Sigmoid colon (tissue), 3 donors: ENCODE measurements around the gene STAM2.

Source experiments
- POLR2A ChIP-seq, 2 donors: fragments of 450-650 bp; IDR thresholded peaks; one replicate each; pipeline ENCODE4 v1.6.1; 2016; ENCODE audit warnings: antibody characterized with exemption in 2 of 2, mild to moderate bottlenecking in 2 of 2, moderate library complexity in 2 of 2
- TF ChIP-seq, protein P1 (sequence below), 4 experiments: fragments of 450-650 bp in 3 of 4; fragments of 200-600 bp in 1 of 4; IDR thresholded peaks; one replicate each; pipeline ENCODE4 v1.5.1; 2016 to 2019; ENCODE audit warnings: antibody characterized with exemption in 4 of 4, mild to moderate bottlenecking in 3 of 4, moderate library complexity in 2 of 4

DNA sequence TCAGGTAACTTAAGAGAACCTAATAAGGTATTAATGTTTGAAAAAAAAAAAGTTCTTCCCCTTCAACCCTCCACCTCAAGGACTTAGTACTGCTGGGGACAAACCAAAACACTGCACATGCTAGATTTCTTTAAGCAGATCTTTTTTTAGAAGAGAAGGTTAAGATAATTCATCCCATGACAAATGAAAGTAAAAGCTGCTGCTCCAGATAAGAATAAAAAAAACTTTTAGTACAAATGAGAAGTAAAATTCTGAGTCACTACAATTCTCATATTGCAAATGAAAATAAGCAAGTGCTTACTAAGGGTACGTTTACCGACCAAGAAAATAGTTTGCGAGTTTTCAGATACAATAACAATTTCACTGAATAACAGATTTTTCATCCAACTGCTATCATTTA lies 8.9 kb downstream of the STAM2 start:
- TF ChIP-seq, protein P1, sequence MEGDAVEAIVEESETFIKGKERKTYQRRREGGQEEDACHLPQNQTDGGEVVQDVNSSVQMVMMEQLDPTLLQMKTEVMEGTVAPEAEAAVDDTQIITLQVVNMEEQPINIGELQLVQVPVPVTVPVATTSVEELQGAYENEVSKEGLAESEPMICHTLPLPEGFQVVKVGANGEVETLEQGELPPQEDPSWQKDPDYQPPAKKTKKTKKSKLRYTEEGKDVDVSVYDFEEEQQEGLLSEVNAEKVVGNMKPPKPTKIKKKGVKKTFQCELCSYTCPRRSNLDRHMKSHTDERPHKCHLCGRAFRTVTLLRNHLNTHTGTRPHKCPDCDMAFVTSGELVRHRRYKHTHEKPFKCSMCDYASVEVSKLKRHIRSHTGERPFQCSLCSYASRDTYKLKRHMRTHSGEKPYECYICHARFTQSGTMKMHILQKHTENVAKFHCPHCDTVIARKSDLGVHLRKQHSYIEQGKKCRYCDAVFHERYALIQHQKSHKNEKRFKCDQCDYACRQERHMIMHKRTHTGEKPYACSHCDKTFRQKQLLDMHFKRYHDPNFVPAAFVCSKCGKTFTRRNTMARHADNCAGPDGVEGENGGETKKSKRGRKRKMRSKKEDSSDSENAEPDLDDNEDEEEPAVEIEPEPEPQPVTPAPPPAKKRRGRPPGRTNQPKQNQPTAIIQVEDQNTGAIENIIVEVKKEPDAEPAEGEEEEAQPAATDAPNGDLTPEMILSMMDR (IDR thresholded peaks at IDR 0.05): no peak
- TF ChIP-seq POLR2A (IDR thresholded peaks at IDR 0.05): no peak
